CD4-positive, alpha-beta T cell treated with Interferon alpha-2 for 1 hour (primary cell): ENCODE data around the gene HCST.

Source experiments
- DNase-seq, 2 donors: peaks; one replicate each; pipeline ENCODE4 v3.0.0-alpha.2; 2020 to 2022

Gene HCST

DNA sequence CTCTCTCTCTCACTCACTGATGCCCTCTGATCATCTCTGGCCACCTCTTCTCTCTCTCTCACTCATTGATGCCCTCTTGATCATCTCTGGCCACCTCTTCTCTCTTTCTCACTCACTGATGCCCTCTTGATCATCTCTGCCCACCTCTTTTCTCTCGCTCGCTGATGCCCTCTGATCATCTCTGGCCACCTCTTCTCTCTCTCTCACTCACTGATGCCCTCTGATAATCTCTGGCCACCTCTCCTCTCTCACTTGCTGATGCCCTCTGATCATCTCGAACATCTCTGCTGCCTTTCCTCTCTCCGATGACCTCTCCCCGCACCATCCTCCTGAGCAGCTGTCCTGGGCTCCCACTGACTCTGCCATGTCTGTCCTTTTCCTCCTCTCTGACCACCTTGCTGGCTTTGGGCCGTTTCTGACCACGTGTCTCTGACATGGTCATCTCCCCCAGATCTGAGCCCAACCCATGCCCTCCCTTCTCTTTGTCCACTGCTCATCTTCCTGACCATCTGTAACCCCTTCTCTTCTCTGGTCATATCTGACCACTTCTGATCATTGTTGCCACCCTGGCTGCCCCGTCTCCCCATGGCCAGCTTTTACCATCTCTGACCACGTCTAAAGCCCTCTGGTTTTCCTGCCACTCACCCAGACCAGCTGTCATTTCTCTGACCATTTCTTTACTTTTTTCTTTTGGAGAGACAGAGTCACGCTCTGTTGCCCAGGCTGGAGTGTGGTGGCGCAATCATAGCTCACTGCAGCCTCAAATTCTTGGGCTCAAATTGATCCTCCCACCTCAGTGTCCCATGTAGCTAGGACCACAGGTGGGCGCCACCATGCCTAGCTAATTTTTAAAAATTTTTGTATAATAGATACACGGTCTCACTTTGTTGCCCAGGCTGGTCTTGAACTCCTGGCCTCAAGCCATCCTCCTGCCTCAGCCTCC is 36.2 kb downstream of the HCST start:
- no peak for DNase-seq

GRCh38 chr19:35939307-35940077 is 37.2 kb downstream of the HCST start:
- no peak for DNase-seq

DNA sequence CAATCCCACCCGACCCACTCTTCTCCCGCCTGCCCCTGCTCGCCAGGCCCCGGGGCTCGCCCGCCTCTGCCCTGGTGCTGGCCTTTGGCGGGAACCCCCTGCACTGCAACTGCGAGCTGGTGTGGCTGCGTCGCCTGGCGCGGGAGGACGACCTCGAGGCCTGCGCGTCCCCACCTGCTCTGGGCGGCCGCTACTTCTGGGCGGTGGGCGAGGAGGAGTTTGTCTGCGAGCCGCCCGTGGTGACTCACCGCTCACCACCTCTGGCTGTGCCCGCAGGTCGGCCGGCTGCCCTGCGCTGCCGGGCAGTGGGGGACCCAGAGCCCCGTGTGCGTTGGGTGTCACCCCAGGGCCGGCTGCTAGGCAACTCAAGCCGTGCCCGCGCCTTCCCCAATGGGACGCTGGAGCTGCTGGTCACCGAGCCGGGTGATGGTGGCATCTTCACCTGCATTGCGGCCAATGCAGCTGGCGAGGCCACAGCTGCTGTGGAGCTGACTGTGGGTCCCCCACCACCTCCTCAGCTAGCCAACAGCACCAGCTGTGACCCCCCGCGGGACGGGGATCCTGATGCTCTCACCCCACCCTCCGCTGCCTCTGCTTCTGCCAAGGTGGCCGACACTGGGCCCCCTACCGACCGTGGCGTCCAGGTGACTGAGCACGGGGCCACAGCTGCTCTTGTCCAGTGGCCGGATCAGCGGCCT is 37.9 kb downstream of the HCST start:
- no peak for DNase-seq

- DNase-seq, result no peak
Measured at GRCh38 chr19:35940839-35941238, 38.5 kb downstream of the HCST start.

GRCh38 chr19:35942235-35942634 is 39.9 kb downstream of the HCST start:
- no peak for DNase-seq

DNA sequence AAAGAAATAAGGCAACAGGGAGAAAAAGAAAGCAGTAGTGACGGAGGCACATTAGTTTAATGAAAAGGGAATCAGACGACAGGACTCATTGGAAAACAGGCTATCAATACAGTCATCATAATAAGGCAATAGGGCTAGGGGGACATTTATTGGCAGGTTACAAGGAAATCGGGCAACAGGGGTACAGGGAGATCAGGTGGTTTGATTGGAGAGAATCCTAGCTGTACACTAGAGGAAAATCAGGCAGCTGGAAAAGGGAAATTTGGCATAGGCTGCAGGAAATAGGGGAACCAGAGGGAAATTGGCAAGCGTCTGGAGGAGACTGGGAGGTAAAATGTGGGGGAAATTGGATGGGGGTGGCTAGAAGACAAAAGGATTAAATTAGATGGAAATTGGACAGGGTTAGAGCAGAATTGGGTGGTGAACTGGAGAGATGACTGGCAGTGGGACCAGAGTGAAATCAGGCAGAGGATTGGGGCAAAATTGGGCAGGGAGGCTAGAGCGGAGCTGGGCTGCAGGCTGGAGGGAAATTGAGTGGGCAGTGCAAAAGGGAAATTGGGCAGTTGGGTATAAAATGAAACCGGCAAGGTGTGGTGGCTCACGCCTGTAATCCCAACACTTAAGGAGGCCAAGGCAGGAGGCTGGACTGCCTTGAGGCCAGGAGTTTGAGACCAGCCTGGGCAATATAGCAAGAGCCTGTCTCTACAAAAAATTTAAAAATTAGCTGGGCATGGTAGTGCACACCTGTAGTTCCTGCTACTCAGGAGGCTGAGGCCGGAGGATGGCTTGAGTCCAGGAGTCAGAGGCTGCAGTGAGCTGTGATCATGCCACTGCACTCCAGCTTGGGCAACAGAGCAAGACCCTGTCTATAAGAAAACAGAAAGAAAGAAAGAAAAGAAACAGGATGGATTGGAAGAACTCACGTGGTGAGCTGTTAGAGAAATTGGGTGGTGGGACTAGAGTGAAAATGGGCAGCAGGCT is 41.3 kb downstream of the HCST start:
- DNase-seq, result no peak

GRCh38 chr19:35944556-35944955 is 42.2 kb downstream of the HCST start:
- DNase-seq, result no peak

- no peak for DNase-seq
Measured at GRCh38 chr19:35945121-35945790, 42.9 kb downstream of the HCST start.

- DNase-seq, result no peak
Measured at GRCh38 chr19:35946203-35946602, 43.9 kb downstream of the HCST start.

- no peak for DNase-seq
Measured at GRCh38 chr19:35949131-35949530, 46.8 kb downstream of the HCST start.
